ENCODE results near the gene MFAP5.
"Not testable (repeated sequence)": the region's sequence is repeated elsewhere in the genome, so short reads cannot be mapped to it uniquely, and the experiment has no call there.

Gene MFAP5

GRCh38 chr12:8672381-8672780 lies 9.8 kb upstream of the MFAP5 start:
- DNase-seq: no peak

GRCh38 chr12:8668441-8668840 lies 5.8 kb upstream of the MFAP5 start:
- no peak for DNase-seq

GRCh38 chr12:8667270-8667669 lies 4.6 kb upstream of the MFAP5 start:
- no peak for DNase-seq

- no peak for DNase-seq
These were observed 3.1 kb upstream of the MFAP5 start for GRCh38 chr12:8665759-8666158.

GRCh38 chr12:8664228-8664913 lies 1.7 kb upstream of the MFAP5 start:
- DNase-seq: no peak

GRCh38 chr12:8661751-8662150 lies 875 bp downstream of the MFAP5 start:
- no peak for DNase-seq

- no peak for DNase-seq
These were observed 1.6 kb downstream of the MFAP5 start for GRCh38 chr12:8661016-8661415.

GRCh38 chr12:8658346-8658745 lies 4.3 kb downstream of the MFAP5 start:
- no peak for DNase-seq

GRCh38 chr12:8655421-8655820 lies 7.2 kb downstream of the MFAP5 start:
- DNase-seq: no peak

- no peak for DNase-seq
These were observed 13.9 kb downstream of the MFAP5 start for GRCh38 chr12:8648576-8649205.

GRCh38 chr12:8647968-8648367 lies 14.7 kb downstream of the MFAP5 start:
- DNase-seq: no peak

GRCh38 chr12:8644345-8645248 lies 18.0 kb downstream of the MFAP5 start:
- DNase-seq: no peak

- DNase-seq: no peak
These were observed 19.9 kb downstream of the MFAP5 start for GRCh38 chr12:8642775-8643174.

GRCh38 chr12:8639936-8640335 lies 22.7 kb downstream of the MFAP5 start:
- no peak for DNase-seq

GRCh38 chr12:8638951-8639350 lies 23.7 kb downstream of the MFAP5 start:
- no peak for DNase-seq

- DNase-seq: no peak
These were observed 25.0 kb downstream of the MFAP5 start for GRCh38 chr12:8637666-8638065.

GRCh38 chr12:8637244-8637643 lies 25.4 kb downstream of the MFAP5 start:
- DNase-seq: no peak

- DNase-seq: no peak
These were observed 26.0 kb downstream of the MFAP5 start for GRCh38 chr12:8636581-8636980.

GRCh38 chr12:8636007-8636346 lies 26.6 kb downstream of the MFAP5 start:
- DNase-seq: not testable (repeated sequence)

- not testable (repeated sequence) for DNase-seq
These were observed 27.2 kb downstream of the MFAP5 start for GRCh38 chr12:8635342-8636006.

- no peak for DNase-seq
These were observed 32.5 kb downstream of the MFAP5 start for GRCh38 chr12:8630131-8630530.

- DNase-seq: no peak
These were observed 33.1 kb downstream of the MFAP5 start for GRCh38 chr12:8629486-8630033.

GRCh38 chr12:8628731-8629130 lies 33.9 kb downstream of the MFAP5 start:
- DNase-seq: no peak
